H1 (cell line): ENCODE results near the gene HNF1B. TPM values are rescaled to one million over a fixed set of nuclear protein-coding genes. Genes with fewer than 3 reads are reported as not detected.

Experiments
- CTCF ChIA-PET: fragments of 300-600 bp; sonication (Branson Sonifier 250); formaldehyde crosslinking; loops from one replicate; lab custom pipeline; 2021; ENCODE audit not compliant: partially characterized antibody; lab: Charles Lee
- POLR2A ChIA-PET: fragments of 300-600 bp; sonication (Branson Sonifier 250); formaldehyde crosslinking; loops from one replicate; lab custom pipeline; 2021; ENCODE audit warnings: inconsistent platforms; ENCODE audit not compliant: partially characterized antibody; lab: Charles Lee
- DNase-seq, 2 experiments: peaks; one replicate each; pipeline versions ENCODE4 v3.0.0 to v3.0.0-alpha.2; 2010 to 2022; ENCODE audit warnings: low spot score in 2 of 2, low read depth in 1 of 2, mixed read lengths in 1 of 2
- FAIRE-seq: peaks from 2 replicates; lab custom pipeline; 2011; peaks lifted over from hg19 to GRCh38; lab: Jason Lieb, UNC
- H2AFZ ChIP-seq: 2 replicates; pipeline ENCODE4 v1.8.1; 2012; ENCODE audit warnings: low read length, inconsistent platforms
- H2AK5ac ChIP-seq: 2 replicates; pipeline ENCODE4 v1.6.1; 2013; ENCODE audit warnings: low read depth, low read length
- H2BK120ac ChIP-seq: replicated peaks from 2 replicates; pipeline ENCODE3; 2013; ENCODE audit warnings: low read depth, low read length, inconsistent platforms
- H2BK12ac ChIP-seq: 2 replicates; pipeline ENCODE4 v1.6.1; 2013; ENCODE audit warnings: low read depth, low read length
- H2BK15ac ChIP-seq: 2 replicates; pipeline ENCODE4 v1.6.1; 2013; ENCODE audit warnings: low read length
- H2BK20ac ChIP-seq: 2 replicates; pipeline ENCODE4 v1.6.1; 2013; ENCODE audit warnings: low read length
- H2BK5ac ChIP-seq: 2 replicates; pipeline ENCODE4 v1.6.1; 2013; ENCODE audit warnings: low read depth, low read length
- H3K14ac ChIP-seq: 2 replicates; pipeline ENCODE4 v1.6.1; 2013; ENCODE audit warnings: inconsistent platforms; ENCODE audit not compliant: insufficient read length
- H3K18ac ChIP-seq: 2 replicates; pipeline ENCODE4 v1.6.1; 2013; ENCODE audit warnings: low read length; ENCODE audit errors: extremely low read depth
- H3K23ac ChIP-seq: 2 replicates; pipeline ENCODE4 v1.6.1; 2013; ENCODE audit warnings: inconsistent platforms; ENCODE audit not compliant: insufficient read length
- H3K23me2 ChIP-seq: 2 replicates; pipeline ENCODE4 v1.6.1; 2013; ENCODE audit warnings: low read depth, low read length
- H3K27ac ChIP-seq: 2 replicates; pipeline ENCODE4 v1.6.1; 2011; ENCODE audit warnings: low read depth, low read length, inconsistent platforms
- H3K27me3 ChIP-seq, 4 experiments: replicated peaks in 1 of 4; 1 replicate in 1 of 4; 2 replicates in 3 of 4; pipeline versions ENCODE4 v1.6.1 to v1.8.1; 2011 to 2013; ENCODE audit warnings: low read length in 3 of 4, mild to moderate bottlenecking in 3 of 4, inconsistent platforms in 2 of 4, mixed read lengths in 2 of 4, moderate library complexity in 1 of 4; ENCODE audit not compliant: control insufficient read depth in 3 of 4, insufficient read depth in 3 of 4; ENCODE audit errors: extremely low read depth in 1 of 4
- H3K36me3 ChIP-seq, 4 experiments: 2 replicates each; pipeline versions ENCODE4 v1.6.1 to v1.8.1; 2011 to 2013; ENCODE audit warnings: mild to moderate bottlenecking in 4 of 4, low read length in 3 of 4, moderate library complexity in 2 of 4, control low read depth in 1 of 4, inconsistent platforms in 1 of 4; ENCODE audit not compliant: insufficient read depth in 4 of 4, control insufficient read depth in 2 of 4
- H3K4ac ChIP-seq: replicated peaks from 2 replicates; pipeline ENCODE3; 2013; ENCODE audit warnings: low read length, low read depth, mixed read lengths, inconsistent platforms; ENCODE audit not compliant: insufficient read length
- H3K4me1 ChIP-seq, 4 experiments: replicated peaks in 1 of 4; 1 replicate in 1 of 4; 2 replicates in 3 of 4; pipeline versions ENCODE4 v1.6.1 to v1.8.1; 2011 to 2013; ENCODE audit warnings: low read length in 3 of 4, inconsistent platforms in 2 of 4, mixed read lengths in 1 of 4; ENCODE audit not compliant: insufficient read depth in 4 of 4, control insufficient read depth in 3 of 4
- H3K4me2 ChIP-seq, 2 experiments: 2 replicates each; pipeline versions ENCODE4 v1.6.1 to v1.8.1; 2011 to 2013; ENCODE audit warnings: low read depth in 2 of 2, low read length in 2 of 2, control low read depth in 1 of 2, inconsistent platforms in 1 of 2, mild to moderate bottlenecking in 1 of 2; ENCODE audit not compliant: insufficient read depth in 1 of 2
- H3K4me3 ChIP-seq, 4 experiments: fragments of 200-600, 300-600 bp in 1 of 4; sonication (generic), shearing (Covaris generic), sonication (Bioruptor Twin) in 1 of 4; 2 replicates each; pipeline versions ENCODE4 v1.5.1 to v1.8.1; 2011 to 2016; ENCODE audit warnings: low read length in 4 of 4, low read depth in 3 of 4, control low read depth in 2 of 4, inconsistent platforms in 2 of 4, mild to moderate bottlenecking in 2 of 4, mixed read lengths in 1 of 4, moderate library complexity in 1 of 4; ENCODE audit not compliant: insufficient read depth in 2 of 4; ENCODE audit errors: extremely low read depth in 1 of 4
- H3K56ac ChIP-seq: replicated peaks from 2 replicates; pipeline ENCODE3; 2013; ENCODE audit warnings: low read depth, mild to moderate bottlenecking, mixed read lengths, low read length, inconsistent platforms; ENCODE audit not compliant: insufficient read length
- H3K79me1 ChIP-seq: 2 replicates; pipeline ENCODE4 v1.6.1; 2013; ENCODE audit warnings: low read depth, low read length, control low read depth
- H3K79me2 ChIP-seq, 2 experiments: 2 replicates each; pipeline versions ENCODE4 v1.6.1 to v1.8.1; 2012 to 2013; ENCODE audit warnings: low read length in 2 of 2, mild to moderate bottlenecking in 2 of 2, inconsistent platforms in 1 of 2; ENCODE audit not compliant: insufficient read depth in 2 of 2, control insufficient read depth in 1 of 2
- H3K9ac ChIP-seq, 4 experiments: replicated peaks in 1 of 4; 1 replicate in 1 of 4; 2 replicates in 3 of 4; pipeline versions ENCODE4 v1.6.1 to v1.8.1; 2011 to 2013; ENCODE audit warnings: low read depth in 3 of 4, low read length in 3 of 4, control low read depth in 2 of 4, mild to moderate bottlenecking in 2 of 4, moderate library complexity in 2 of 4, inconsistent platforms in 1 of 4; ENCODE audit errors: extremely low read depth in 1 of 4
- H3K9me3 ChIP-seq, 2 experiments: 2 replicates each; pipeline versions ENCODE4 v1.6.1 to v1.8.1; 2012 to 2013; ENCODE audit warnings: mild to moderate bottlenecking in 2 of 2, moderate library complexity in 2 of 2, control low read depth in 1 of 2, inconsistent platforms in 1 of 2, low read depth in 1 of 2, low read length in 1 of 2, mixed read lengths in 1 of 2; ENCODE audit not compliant: insufficient read depth in 2 of 2
- H4K20me1 ChIP-seq, 2 experiments: replicated peaks in 1 of 2; 2 replicates each; pipeline versions ENCODE3 to v1.8.1; 2011 to 2013; ENCODE audit warnings: inconsistent platforms in 2 of 2, low read length in 2 of 2, mild to moderate bottlenecking in 1 of 2; ENCODE audit not compliant: insufficient read depth in 2 of 2, control insufficient read depth in 1 of 2
- H4K5ac ChIP-seq: 2 replicates; pipeline ENCODE4 v1.6.1; 2013; ENCODE audit warnings: low read length, low read depth, mixed read lengths, inconsistent platforms; ENCODE audit not compliant: insufficient read length
- H4K8ac ChIP-seq: 2 replicates; pipeline ENCODE4 v1.8.0; 2013; ENCODE audit warnings: mild to moderate bottlenecking, moderate library complexity, low read length, inconsistent platforms; ENCODE audit not compliant: insufficient read depth; ENCODE audit errors: extremely low read depth
- H4K91ac ChIP-seq: replicated peaks from 2 replicates; pipeline ENCODE3; 2013; ENCODE audit warnings: low read length, mixed read lengths, inconsistent platforms; ENCODE audit not compliant: insufficient read length
- SP2 ChIP-seq: IDR thresholded peaks from 2 replicates; pipeline ENCODE4 v1.6.1; 2012; ENCODE audit warnings: mild to moderate bottlenecking, low read length, inconsistent platforms
- WGBS, 2 experiments: shearing (Covaris generic) in 1 of 2; methylation state at CpG; one replicate each; pipeline versions ENCODE4 v1.1.6 to v1.1.7; 2013 to 2015; ENCODE audit warnings: low lambda C conversion rate in 2 of 2, mixed read lengths in 2 of 2, inconsistent platforms in 1 of 2, low coverage in 1 of 2, missing lambda C conversion rate in 1 of 2; ENCODE audit not compliant: insufficient replicate concordance in 2 of 2, insufficient coverage in 1 of 2, insufficient read length in 1 of 2; ENCODE audit errors: extremely low coverage in 1 of 2, missing lambda C conversion rate in 1 of 2; 5-methylcytosine and 5-hydroxymethylcytosine counted together
- polyA plus RNA-seq, 7 experiments: library from polyadenylated mRNA; depleted of rRNA in 3 of 7; stranded (reverse) in 5 of 7; unstranded in 2 of 7; fragments of >200 nt in 5 of 7; fragments of 200-250 nt in 2 of 7; gene quantifications; 1 replicate in 5 of 7; 2 replicates in 1 of 7; 4 replicates in 1 of 7; pipeline versions ENCODE4 v1.2.1 to v1.2.3, GENCODE V29; 2011 to 2013; ENCODE audit warnings: missing spikeins in 2 of 7, mixed read lengths in 2 of 7
- total RNA-seq: library from RNA; stranded (reverse); fragmentation: NEBNext Ultra II Directional; extraction: Animal tissue kit (Norgen Biotek cat#: 25700); gene quantifications from 2 replicates; pipeline ENCODE4 v1.2.1, GENCODE V29; 2021
- TF ChIP-seq, protein P1 (sequence below): IDR thresholded peaks from 2 replicates; pipeline ENCODE4 v1.6.1; 2011; ENCODE audit warnings: low read length, improper control_type of control experiment

The HNF1B gene
- total and polyA plus RNA-seq, 2 of the 8 experiments (the other 6 are each of a cell fraction or from before 2014, with no cell fraction given) = 0.13 to 0.30 TPM

DNA sequence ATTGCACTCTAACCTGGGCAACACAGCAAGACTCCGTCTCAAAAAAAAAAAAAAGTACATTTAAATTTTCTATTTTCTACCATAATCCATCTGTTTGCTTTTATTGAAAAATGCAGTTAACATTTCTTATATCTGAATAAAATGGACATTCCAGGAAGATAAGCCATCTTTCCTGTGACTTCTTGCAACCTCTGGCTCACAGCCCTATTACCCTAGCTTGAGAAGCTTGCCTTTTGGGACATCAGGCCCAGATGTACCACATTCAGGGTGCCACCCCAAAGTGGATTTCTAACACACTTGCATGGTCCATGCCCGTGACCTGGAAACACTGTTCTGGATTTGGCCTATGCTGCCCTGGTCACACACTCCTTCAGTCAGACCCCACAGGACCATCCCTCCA, 71.5 kb downstream of the HNF1B start:
- Histone ChIP-seq H3K4me1 (no peaks in the 10 kb centered on the region; a peak in 1 of 7 replicates), H3K79me2 (no peaks in the 10 kb centered on the region), H2BK120ac (no peak overlapping the region), H2BK12ac (no peak overlapping the region), H4K20me1 (no peaks in the 10 kb centered on the region), H3K4ac (no peak overlapping the region), H3K27ac (no peak overlapping the region), H4K8ac (no peak overlapping the region), H3K79me1 (no peaks in the 10 kb centered on the region), H2BK5ac (no peak overlapping the region), H2AK5ac (no peak overlapping the region; the same call in 1 of the 2 replicates), H3K23me2 (no peaks in the 10 kb centered on the region), H2AFZ (no peak overlapping the region), H2BK15ac (no peak overlapping the region), H3K56ac (no peak overlapping the region), H4K91ac (no peak overlapping the region), H2BK20ac (no peak overlapping the region), H3K27me3 (no peaks in the 10 kb centered on the region; a peak in 1 of 7 replicates), H3K9ac (no peak overlapping the region), H3K9me3 (no peaks in the 10 kb centered on the region), H3K4me3 (no peak overlapping the region), H4K5ac (no peak overlapping the region), H3K36me3 (no peaks in the 10 kb centered on the region), H3K4me2 (no peak overlapping the region), H3K18ac (no peak overlapping the region), H3K14ac (no peak overlapping the region), H3K23ac (no peak overlapping the region)
- no peak for FAIRE-seq
- ChIA-PET CTCF (interaction anchor here (1.1 to 1.6 kb wide), 3 partner anchors 12 to 143 kb away, joined by 3 to 4 read pairs (median 3); no protein-coding TSS in a partner anchor), POLR2A (interaction anchor here (1.1 kb wide), 1 partner anchor 45 kb away, joined by 3 read pairs; no protein-coding TSS in a partner anchor)
- WGBS, 2 experiments = 95% methylated on average over 2 of the region's 2 CpGs; no CpG with 5 or more reads in 1 of the 2 experiments
- DNase-seq = no peak
- TF ChIP-seq, protein P1, sequence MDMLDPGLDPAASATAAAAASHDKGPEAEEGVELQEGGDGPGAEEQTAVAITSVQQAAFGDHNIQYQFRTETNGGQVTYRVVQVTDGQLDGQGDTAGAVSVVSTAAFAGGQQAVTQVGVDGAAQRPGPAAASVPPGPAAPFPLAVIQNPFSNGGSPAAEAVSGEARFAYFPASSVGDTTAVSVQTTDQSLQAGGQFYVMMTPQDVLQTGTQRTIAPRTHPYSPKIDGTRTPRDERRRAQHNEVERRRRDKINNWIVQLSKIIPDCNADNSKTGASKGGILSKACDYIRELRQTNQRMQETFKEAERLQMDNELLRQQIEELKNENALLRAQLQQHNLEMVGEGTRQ = no peak
- TF ChIP-seq SP2 = no peak
